ENCODE measurements around the gene FOCAD.

DNA sequence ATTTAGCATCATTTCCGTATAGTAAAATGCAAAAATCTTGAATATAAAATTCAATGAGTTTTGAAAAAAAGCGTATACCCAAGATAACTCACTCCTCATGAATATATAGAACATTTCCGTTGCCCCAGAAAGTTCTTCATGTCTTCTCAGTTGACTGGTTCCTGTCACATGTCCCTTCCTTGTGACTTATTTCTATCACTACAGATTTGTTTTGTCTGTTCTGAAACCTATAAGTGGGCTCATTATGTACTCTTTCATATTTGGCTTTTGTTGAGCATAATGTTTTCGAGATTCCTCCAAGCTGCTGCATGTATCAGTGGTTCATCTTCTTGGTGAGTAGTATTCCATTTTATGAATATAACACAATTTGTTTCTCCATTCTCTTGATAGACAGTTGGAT is 358.4 kb downstream of the FOCAD start:
- TF ChIP-seq EZH2phosphoT487 (IDR thresholded peaks at IDR 0.05; ENCODE audit: insufficient read depth, low read depth) (no peak), EZH2 (IDR thresholded peaks at IDR 0.05; ENCODE audit: insufficient read depth, poor library complexity, severe bottlenecking) (no peak)

Data from GM23248 (cell line).